C4-2B (cell line): ENCODE data around the gene EGR4.

Source experiments
- CTCF ChIP-seq: fragments of 450-650 bp; conservative IDR thresholded peaks from 2 replicates; pipeline ENCODE4 v1.5.1; 2017; ENCODE audit warnings: mild to moderate bottlenecking
- ZFX ChIP-seq: fragments of 450-650 bp; IDR thresholded peaks from 2 replicates; pipeline ENCODE4 v1.6.1; 2017

- TF ChIP-seq CTCF (no peak), ZFX (no peak)
These were observed 4.0 kb downstream of the EGR4 start for GRCh38 chr2:73289304-73289703.
